ENCODE results near the gene APMAP.

APMAP gene

GRCh38 chr20:25024171-25024570, 31.6 kb upstream of the APMAP start:
- no peak for DNase-seq

- DNase-seq = no peak
Measured at GRCh38 chr20:25023356-25023755, 30.8 kb upstream of the APMAP start.

GRCh38 chr20:25022680-25023079, 30.1 kb upstream of the APMAP start:
- DNase-seq = no peak

- DNase-seq = no peak
Measured at GRCh38 chr20:25021336-25021735, 28.8 kb upstream of the APMAP start.

GRCh38 chr20:25020901-25021301, 28.4 kb upstream of the APMAP start:
- DNase-seq = no peak

- no peak for DNase-seq
Measured at GRCh38 chr20:25020345-25020744, 27.8 kb upstream of the APMAP start.

- no peak for DNase-seq
Measured at GRCh38 chr20:25019381-25020155, 27.0 kb upstream of the APMAP start.

- no peak for DNase-seq
Measured at GRCh38 chr20:25018841-25019240, 26.3 kb upstream of the APMAP start.

GRCh38 chr20:25018425-25018824, 25.9 kb upstream of the APMAP start:
- no peak for DNase-seq

- DNase-seq = no peak
Measured at GRCh38 chr20:25017257-25017803, 24.8 kb upstream of the APMAP start.

GRCh38 chr20:25016471-25016870, 23.9 kb upstream of the APMAP start:
- DNase-seq = no peak

GRCh38 chr20:25015986-25016385, 23.4 kb upstream of the APMAP start:
- no peak for DNase-seq

GRCh38 chr20:25014816-25015215, 22.3 kb upstream of the APMAP start:
- DNase-seq = no peak

GRCh38 chr20:25013478-25014380, 21.2 kb upstream of the APMAP start:
- no peak for DNase-seq

- DNase-seq = no peak
Measured at GRCh38 chr20:25012616-25013189, 20.2 kb upstream of the APMAP start.

- DNase-seq = no peak
Measured at GRCh38 chr20:25011831-25012241, 19.3 kb upstream of the APMAP start.

- DNase-seq = no peak
Measured at GRCh38 chr20:25011261-25011660, 18.7 kb upstream of the APMAP start.

GRCh38 chr20:25009218-25010145, 16.9 kb upstream of the APMAP start:
- no peak for DNase-seq

- DNase-seq = no peak
Measured at GRCh38 chr20:25008388-25009217, 16.1 kb upstream of the APMAP start.

- no peak for DNase-seq
Measured at GRCh38 chr20:25007491-25008305, 15.1 kb upstream of the APMAP start.
